Adrenal gland (tissue), 5 donors: ENCODE results near the gene DKC1.

Experiments used
- POLR2A ChIP-seq, 2 donors: fragments of 450-650 bp; IDR thresholded peaks; one replicate each; pipeline ENCODE4 v1.6.1; 2017; ENCODE audit warnings: antibody characterized with exemption in 2 of 2, mild to moderate bottlenecking in 2 of 2, moderate library complexity in 1 of 2
- TF ChIP-seq, protein P1 (sequence below), 6 experiments: fragments of 450-650 bp in 4 of 6; fragments of 200-600 bp in 2 of 6; sonication (generic) in 1 of 6; IDR thresholded peaks; 1 replicate in 5 of 6; 2 replicates in 1 of 6; pipeline versions ENCODE4 v1.5.1 to v1.8.0; 2016 to 2021; ENCODE audit warnings: antibody characterized with exemption in 6 of 6, mild to moderate bottlenecking in 2 of 6, moderate library complexity in 1 of 6
- donor health status: DM: no; HTN: no; CAD: no.

DNA sequence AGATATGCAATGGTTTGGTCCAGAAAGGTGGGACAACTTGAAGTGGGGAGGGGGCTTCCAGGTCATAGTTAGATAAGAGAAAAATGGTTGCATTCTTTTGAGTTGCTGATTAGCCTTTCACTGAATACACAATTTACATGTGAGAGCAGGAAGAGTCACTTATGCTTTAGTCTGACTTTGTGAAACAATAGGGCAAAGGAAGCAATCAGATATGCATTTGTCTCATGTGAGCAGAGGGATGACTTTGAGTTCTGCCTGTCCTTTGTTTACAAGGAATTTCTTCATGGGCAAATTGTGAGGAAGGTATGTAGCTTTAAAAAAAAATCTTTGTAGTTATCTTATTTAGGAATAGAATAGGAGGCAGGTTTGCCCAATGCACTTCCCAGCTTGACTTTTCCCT, 58.9 kb downstream of the DKC1 start:
- TF ChIP-seq, protein P1, sequence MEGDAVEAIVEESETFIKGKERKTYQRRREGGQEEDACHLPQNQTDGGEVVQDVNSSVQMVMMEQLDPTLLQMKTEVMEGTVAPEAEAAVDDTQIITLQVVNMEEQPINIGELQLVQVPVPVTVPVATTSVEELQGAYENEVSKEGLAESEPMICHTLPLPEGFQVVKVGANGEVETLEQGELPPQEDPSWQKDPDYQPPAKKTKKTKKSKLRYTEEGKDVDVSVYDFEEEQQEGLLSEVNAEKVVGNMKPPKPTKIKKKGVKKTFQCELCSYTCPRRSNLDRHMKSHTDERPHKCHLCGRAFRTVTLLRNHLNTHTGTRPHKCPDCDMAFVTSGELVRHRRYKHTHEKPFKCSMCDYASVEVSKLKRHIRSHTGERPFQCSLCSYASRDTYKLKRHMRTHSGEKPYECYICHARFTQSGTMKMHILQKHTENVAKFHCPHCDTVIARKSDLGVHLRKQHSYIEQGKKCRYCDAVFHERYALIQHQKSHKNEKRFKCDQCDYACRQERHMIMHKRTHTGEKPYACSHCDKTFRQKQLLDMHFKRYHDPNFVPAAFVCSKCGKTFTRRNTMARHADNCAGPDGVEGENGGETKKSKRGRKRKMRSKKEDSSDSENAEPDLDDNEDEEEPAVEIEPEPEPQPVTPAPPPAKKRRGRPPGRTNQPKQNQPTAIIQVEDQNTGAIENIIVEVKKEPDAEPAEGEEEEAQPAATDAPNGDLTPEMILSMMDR (IDR thresholded peaks at IDR 0.05): no peak
- TF ChIP-seq POLR2A (IDR thresholded peaks at IDR 0.05): no peak
